HL-60/S4 (cell line): ENCODE results near the gene ZFAND3.

Experiments
- in situ Hi-C: fragments of 300-500 bp; cut with MboI; formaldehyde crosslinking; loops from 2 replicates; pipeline ENCODE4 v1.14.3; 2022; ENCODE audit warnings: low sequenced_read_pairs

Gene ZFAND3

GRCh38 chr6:38174806-38175495 lies 355.4 kb downstream of the ZFAND3 start:
- in situ Hi-C loops: no loop called here

GRCh38 chr6:38175786-38176185 lies 356.3 kb downstream of the ZFAND3 start:
- in situ Hi-C loops: no loop called here

- in situ Hi-C loops: no loop called here
Measured at GRCh38 chr6:38176797-38177751, 357.5 kb downstream of the ZFAND3 start.

- in situ Hi-C loops: no loop called here
Measured at GRCh38 chr6:38177882-38178583, 358.5 kb downstream of the ZFAND3 start.

GRCh38 chr6:38178584-38178886 lies 359.0 kb downstream of the ZFAND3 start:
- in situ Hi-C loops: no loop called here

GRCh38 chr6:38179300-38179699 lies 359.8 kb downstream of the ZFAND3 start:
- in situ Hi-C loops: no loop called here

- in situ Hi-C loops: no loop called here
Measured at GRCh38 chr6:38179794-38180430, 360.4 kb downstream of the ZFAND3 start.

GRCh38 chr6:38180586-38180985 lies 361.1 kb downstream of the ZFAND3 start:
- in situ Hi-C loops: no loop called here

GRCh38 chr6:38182426-38182825 lies 362.9 kb downstream of the ZFAND3 start:
- in situ Hi-C loops: no loop called here

- in situ Hi-C loops: no loop called here
Measured at GRCh38 chr6:38183856-38184584, 364.5 kb downstream of the ZFAND3 start.

GRCh38 chr6:38184585-38185080 lies 365.1 kb downstream of the ZFAND3 start:
- in situ Hi-C loops: no loop called here

- in situ Hi-C loops: no loop called here
Measured at GRCh38 chr6:38185244-38185643, 365.7 kb downstream of the ZFAND3 start.

- in situ Hi-C loops: no loop called here
Measured at GRCh38 chr6:38185752-38186151, 366.2 kb downstream of the ZFAND3 start.

- in situ Hi-C loops: no loop called here
Measured at GRCh38 chr6:38187325-38187724, 367.8 kb downstream of the ZFAND3 start.

- in situ Hi-C loops: no loop called here
Measured at GRCh38 chr6:38187811-38188590, 368.5 kb downstream of the ZFAND3 start.

- in situ Hi-C loops: no loop called here
Measured at GRCh38 chr6:38188677-38189335, 369.3 kb downstream of the ZFAND3 start.

- in situ Hi-C loops: no loop called here
Measured at GRCh38 chr6:38191418-38191817, 371.9 kb downstream of the ZFAND3 start.

GRCh38 chr6:38192011-38192410 lies 372.5 kb downstream of the ZFAND3 start:
- in situ Hi-C loops: no loop called here

- in situ Hi-C loops: no loop called here
Measured at GRCh38 chr6:38192487-38192886, 373.0 kb downstream of the ZFAND3 start.
